ENCODE measurements around the gene NONO.

DNA sequence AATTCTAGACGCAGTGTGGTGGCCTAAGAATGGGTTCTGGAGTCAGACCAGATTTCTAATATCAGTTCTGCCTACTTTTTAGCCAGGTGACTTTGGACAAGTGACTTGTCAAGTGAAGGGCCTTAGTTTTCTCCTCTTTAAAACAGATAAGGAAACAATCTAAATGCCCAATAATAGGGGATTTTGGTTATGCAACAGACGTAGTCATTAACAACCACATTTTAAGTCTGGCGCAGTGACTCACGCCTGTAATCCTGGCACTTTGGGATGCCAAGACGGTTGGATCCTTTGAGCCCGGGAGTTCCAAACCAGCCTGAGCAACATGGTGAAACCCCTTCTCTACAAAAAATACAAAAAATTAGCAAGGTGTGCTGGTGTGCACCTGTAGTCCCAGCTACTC, 27.4 kb upstream of the NONO start:
- TF ChIP-seq EZH2 (IDR thresholded peaks at IDR 0.05; ENCODE audit: low read length), result no peak
- TF ChIP-seq, protein P1, sequence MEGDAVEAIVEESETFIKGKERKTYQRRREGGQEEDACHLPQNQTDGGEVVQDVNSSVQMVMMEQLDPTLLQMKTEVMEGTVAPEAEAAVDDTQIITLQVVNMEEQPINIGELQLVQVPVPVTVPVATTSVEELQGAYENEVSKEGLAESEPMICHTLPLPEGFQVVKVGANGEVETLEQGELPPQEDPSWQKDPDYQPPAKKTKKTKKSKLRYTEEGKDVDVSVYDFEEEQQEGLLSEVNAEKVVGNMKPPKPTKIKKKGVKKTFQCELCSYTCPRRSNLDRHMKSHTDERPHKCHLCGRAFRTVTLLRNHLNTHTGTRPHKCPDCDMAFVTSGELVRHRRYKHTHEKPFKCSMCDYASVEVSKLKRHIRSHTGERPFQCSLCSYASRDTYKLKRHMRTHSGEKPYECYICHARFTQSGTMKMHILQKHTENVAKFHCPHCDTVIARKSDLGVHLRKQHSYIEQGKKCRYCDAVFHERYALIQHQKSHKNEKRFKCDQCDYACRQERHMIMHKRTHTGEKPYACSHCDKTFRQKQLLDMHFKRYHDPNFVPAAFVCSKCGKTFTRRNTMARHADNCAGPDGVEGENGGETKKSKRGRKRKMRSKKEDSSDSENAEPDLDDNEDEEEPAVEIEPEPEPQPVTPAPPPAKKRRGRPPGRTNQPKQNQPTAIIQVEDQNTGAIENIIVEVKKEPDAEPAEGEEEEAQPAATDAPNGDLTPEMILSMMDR (optimal IDR thresholded peaks at IDR 0.05 in 1 of 3, IDR thresholded peaks at IDR 0.05 in 1 of 3, conservative IDR thresholded peaks at IDR 0.05 in 1 of 3; ENCODE audit: extremely low read depth in 1 of 3, insufficient read depth in 2 of 3, low read length in 3 of 3), result no peak

All from keratinocyte (primary cell).